Measurements from ENCODE around the gene RBM33. TPM values are rescaled to one million over a fixed set of nuclear protein-coding genes. Genes with fewer than 3 reads are reported as not detected.

The RBM33 gene
- total and polyA plus RNA-seq, 2 experiments from 2014 or later = 10.5 to 36.0 TPM

DNA sequence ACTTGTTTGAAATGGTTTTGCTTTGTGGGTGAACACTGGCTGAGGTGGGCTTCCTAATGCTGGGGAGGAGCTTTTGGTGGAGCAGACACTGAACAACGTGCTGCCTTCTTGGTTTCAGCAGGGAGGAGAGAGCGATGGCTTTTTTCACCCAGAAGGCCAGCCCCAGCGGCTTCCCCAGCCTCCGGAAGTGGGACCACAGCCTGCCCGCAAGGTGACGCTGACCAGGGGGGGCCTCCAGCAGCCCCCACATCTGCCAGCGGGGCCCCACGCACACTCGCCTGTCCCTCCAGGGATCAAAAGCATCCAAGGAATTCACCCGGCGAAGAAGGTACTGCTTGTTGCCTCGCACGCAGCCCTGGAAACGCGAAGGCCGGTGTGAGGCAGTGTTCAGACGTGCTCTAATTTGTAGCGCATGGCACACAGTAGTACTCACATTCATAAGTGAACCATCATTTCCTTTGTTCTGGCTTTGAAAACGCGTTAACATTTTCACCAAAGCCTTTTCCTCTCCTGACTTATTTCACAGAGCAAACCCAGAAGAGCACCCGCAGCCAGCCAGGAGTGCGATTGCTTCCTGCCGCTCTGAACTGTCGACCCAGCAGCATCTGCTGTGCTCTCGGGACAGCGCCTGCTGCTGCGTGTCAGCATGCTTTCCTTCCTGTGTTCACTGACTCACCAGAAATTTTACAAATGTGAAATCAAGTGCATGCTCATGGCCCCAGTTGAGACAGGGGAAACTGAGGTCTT is 119.4 kb downstream of the RBM33 start:
- H3K27ac ChIP-seq = no peak overlapping the region

DNA sequence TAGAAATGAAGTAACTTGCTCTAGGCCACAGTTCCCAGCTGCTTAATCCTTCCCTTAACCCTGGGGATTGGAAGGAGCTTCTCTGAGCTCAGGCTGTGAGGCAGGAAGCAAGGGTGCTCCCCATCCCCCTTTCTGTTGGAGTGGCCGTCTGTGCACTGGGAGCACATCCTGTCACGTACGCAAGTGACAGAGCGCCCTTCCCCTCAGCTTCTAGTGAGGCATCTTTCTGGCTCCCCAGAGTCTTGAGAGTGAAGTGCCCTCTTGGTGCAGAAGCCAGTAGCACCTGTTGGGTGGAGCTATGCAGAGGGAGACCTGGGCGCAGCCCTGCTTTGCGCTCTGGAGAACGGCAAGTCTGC is 120.0 kb downstream of the RBM33 start:
- no peaks in the 10 kb centered on the region for H3K27me3 ChIP-seq (replicated peaks; ENCODE audit: insufficient read depth)
- no peak overlapping the region for H3K4me2 ChIP-seq (ENCODE audit: unreplicated experiment)
- no peak overlapping the region for H3K27ac ChIP-seq
- H3K4me3 ChIP-seq = no peak overlapping the region
- H3K9me3 ChIP-seq (ENCODE audit: low read depth) = no peaks in the 10 kb centered on the region
- H4K20me1 ChIP-seq (ENCODE audit: insufficient read depth) = peaks cover 14% of the 10 kb centered on the region; the same call in 1 of the 2 replicates
- no peak for DNase-seq
- no peak overlapping the region for H3K9ac ChIP-seq
- H3K79me2 ChIP-seq (ENCODE audit: insufficient read depth) = peaks cover 56% of the 10 kb centered on the region
- no peak for TF ChIP-seq EZH2phosphoT487 (IDR thresholded peaks at IDR 0.05; ENCODE audit: insufficient read depth, low read depth)
- no peak for TF ChIP-seq EZH2 (IDR thresholded peaks at IDR 0.05; ENCODE audit: insufficient read depth, poor library complexity, severe bottlenecking)
- no peaks in the 10 kb centered on the region for H3K9me2 ChIP-seq (ENCODE audit: insufficient read depth)
- peaks cover 16% of the 10 kb centered on the region for H3F3A ChIP-seq (ENCODE audit: insufficient read depth)
- WGBS, 2 experiments (ENCODE audit: low coverage in 1 of 2, low lambda C conversion rate in 2 of 2, missing lambda C conversion rate in 2 of 2) = 88 to 92% methylated on average over 7 of the region's 7 CpGs
- no peak overlapping the region for H2AFZ ChIP-seq
- peaks cover 33% of the 10 kb centered on the region for H3K36me3 ChIP-seq (ENCODE audit: low read depth)
- in situ Hi-C loops (cut with MboI) = loop anchor here (25.0 kb wide), 1 partner anchor 852 kb away; no protein-coding TSS in a partner anchor
- peaks cover 5% of the 10 kb centered on the region for H3K4me1 ChIP-seq (ENCODE audit: insufficient read depth)

More for the DNA sequence above, 119.4 kb downstream of the RBM33 start:
- Histone ChIP-seq H3K9ac (no peak overlapping the region), H3K4me3 (no peak overlapping the region), H3F3A (ENCODE audit: insufficient read depth) (peaks cover 11% of the 10 kb centered on the region), H4K20me1 (ENCODE audit: insufficient read depth) (peaks cover 9% of the 10 kb centered on the region; the same call in 1 of the 2 replicates), H2AFZ (no peak overlapping the region), H3K4me1 (ENCODE audit: insufficient read depth) (no peaks in the 10 kb centered on the region), H3K4me2 (ENCODE audit: unreplicated experiment) (no peak overlapping the region), H3K9me3 (ENCODE audit: low read depth) (no peaks in the 10 kb centered on the region), H3K9me2 (ENCODE audit: insufficient read depth) (no peaks in the 10 kb centered on the region), H3K36me3 (ENCODE audit: low read depth) (peaks cover 33% of the 10 kb centered on the region), H3K27me3 (replicated peaks; ENCODE audit: insufficient read depth) (no peaks in the 10 kb centered on the region), H3K79me2 (ENCODE audit: insufficient read depth) (peaks cover 61% of the 10 kb centered on the region)
- DNase-seq = no peak
- TF ChIP-seq EZH2phosphoT487 (IDR thresholded peaks at IDR 0.05; ENCODE audit: insufficient read depth, low read depth) (no peak), EZH2 (IDR thresholded peaks at IDR 0.05; ENCODE audit: insufficient read depth, poor library complexity, severe bottlenecking) (no peak)
- in situ Hi-C loops (cut with MboI) = loop anchor here (25.0 kb wide), 1 partner anchor 852 kb away; no protein-coding TSS in a partner anchor
- 83% methylated on average over 27 of the region's 27 CpGs for WGBS, 2 experiments (ENCODE audit: low coverage in 1 of 2, low lambda C conversion rate in 2 of 2, missing lambda C conversion rate in 2 of 2)

DNA sequence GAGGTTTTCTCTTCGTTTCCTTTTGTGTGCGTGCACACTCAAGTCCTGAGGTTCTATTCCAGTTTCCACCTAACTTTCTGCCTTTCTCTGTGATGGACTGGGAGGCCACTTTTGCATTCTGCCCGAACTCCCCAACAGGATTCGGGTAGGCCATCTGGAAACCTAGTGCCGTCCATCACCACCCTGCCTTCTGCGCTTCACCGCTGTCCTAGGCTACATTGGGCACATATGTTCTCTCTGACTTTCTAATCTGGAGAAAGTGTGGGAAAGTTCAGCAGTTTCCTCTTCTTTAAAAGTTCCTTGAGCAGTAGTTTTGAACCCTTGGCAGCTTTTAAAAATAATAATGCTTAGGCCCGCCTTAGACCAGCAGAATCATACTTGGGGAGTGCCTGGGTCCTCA is 121.0 kb downstream of the RBM33 start:
- DNase-seq = no peak
- Histone ChIP-seq H3K36me3 (ENCODE audit: low read depth) (peaks cover 26% of the 10 kb centered on the region), H3K9me2 (ENCODE audit: insufficient read depth) (no peaks in the 10 kb centered on the region), H3K79me2 (ENCODE audit: insufficient read depth) (peaks cover 46% of the 10 kb centered on the region), H3K4me2 (ENCODE audit: unreplicated experiment) (no peak overlapping the region), H3F3A (ENCODE audit: insufficient read depth) (peaks cover 27% of the 10 kb centered on the region), H3K9me3 (ENCODE audit: low read depth) (no peaks in the 10 kb centered on the region), H3K27me3 (replicated peaks; ENCODE audit: insufficient read depth) (no peaks in the 10 kb centered on the region), H3K4me3 (no peak overlapping the region), H3K9ac (no peak overlapping the region), H3K4me1 (ENCODE audit: insufficient read depth) (peaks cover 13% of the 10 kb centered on the region), H4K20me1 (ENCODE audit: insufficient read depth) (peaks cover 11% of the 10 kb centered on the region; the same call in 1 of the 2 replicates), H2AFZ (no peak overlapping the region), H3K27ac (no peak overlapping the region)
- in situ Hi-C loops (cut with MboI) = loop anchor here (25.0 kb wide), 1 partner anchor 853 kb away; no protein-coding TSS in a partner anchor
- no peak for TF ChIP-seq EZH2 (IDR thresholded peaks at IDR 0.05; ENCODE audit: insufficient read depth, poor library complexity, severe bottlenecking)
- no peak for TF ChIP-seq EZH2phosphoT487 (IDR thresholded peaks at IDR 0.05; ENCODE audit: insufficient read depth, low read depth)
- WGBS, 2 experiments (ENCODE audit: low coverage in 1 of 2, low lambda C conversion rate in 2 of 2, missing lambda C conversion rate in 2 of 2) = 81 to 86% methylated on average over 8 of the region's 8 CpGs

DNA sequence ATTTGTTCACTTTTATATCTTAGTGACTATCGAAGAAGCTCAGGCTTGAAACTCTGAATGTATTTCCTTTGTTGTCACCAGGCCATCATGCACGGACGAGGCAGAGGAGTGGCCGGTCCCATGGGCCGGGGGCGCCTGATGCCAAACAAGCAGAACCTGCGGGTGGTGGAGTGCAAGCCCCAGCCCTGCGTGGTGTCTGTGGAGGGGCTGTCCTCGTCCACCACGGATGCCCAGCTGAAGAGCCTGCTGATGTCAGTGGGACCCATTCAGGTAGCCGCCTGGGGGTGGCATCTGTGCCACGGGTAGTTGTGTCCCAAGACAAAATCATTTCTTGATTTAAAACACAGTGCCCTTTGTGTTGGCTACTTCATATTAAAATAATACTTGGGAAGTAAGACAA is 121.9 kb downstream of the RBM33 start:
- in situ Hi-C loops (cut with MboI) = loop anchor here (25.0 kb wide), 1 partner anchor 854 kb away; no protein-coding TSS in a partner anchor
- Histone ChIP-seq H3K9me2 (ENCODE audit: insufficient read depth) (no peaks in the 10 kb centered on the region), H3K4me3 (no peak overlapping the region), H3K27me3 (replicated peaks; ENCODE audit: insufficient read depth) (no peaks in the 10 kb centered on the region), H2AFZ (no peak overlapping the region), H3F3A (ENCODE audit: insufficient read depth) (peaks cover 28% of the 10 kb centered on the region), H3K4me1 (ENCODE audit: insufficient read depth) (peaks cover 13% of the 10 kb centered on the region), H4K20me1 (ENCODE audit: insufficient read depth) (peaks cover 11% of the 10 kb centered on the region; the same call in 1 of the 2 replicates), H3K27ac (no peak overlapping the region), H3K4me2 (ENCODE audit: unreplicated experiment) (no peak overlapping the region), H3K79me2 (ENCODE audit: insufficient read depth) (peaks cover 46% of the 10 kb centered on the region), H3K36me3 (ENCODE audit: low read depth) (peaks cover 34% of the 10 kb centered on the region), H3K9me3 (ENCODE audit: low read depth) (no peaks in the 10 kb centered on the region), H3K9ac (no peak overlapping the region)
- TF ChIP-seq EZH2 (IDR thresholded peaks at IDR 0.05; ENCODE audit: insufficient read depth, poor library complexity, severe bottlenecking) = no peak
- TF ChIP-seq EZH2phosphoT487 (IDR thresholded peaks at IDR 0.05; ENCODE audit: insufficient read depth, low read depth) = no peak
- no peak for DNase-seq
- 88 to 91% methylated on average over 12 of the region's 12 CpGs for WGBS, 2 experiments (ENCODE audit: low coverage in 1 of 2, low lambda C conversion rate in 2 of 2, missing lambda C conversion rate in 2 of 2)
